Suprapubic skin (tissue), 4 donors: ENCODE data around the gene FRAS1. TPM values are rescaled to one million over a fixed set of nuclear protein-coding genes. Genes with fewer than 3 reads are reported as not detected.

ENCODE experiments used
- DNase-seq, 2 donors: peaks; one replicate each; pipeline ENCODE4 v3.0.0-alpha.2; 2019; ENCODE audit warnings: low spot score in 2 of 2
- H3K27ac ChIP-seq: fragments of 200-600 bp; sonication (generic); one replicate; pipeline ENCODE4 v1.5.1; 2019
- H3K27me3 ChIP-seq: fragments of 200-600 bp; sonication (generic); one replicate; pipeline ENCODE4 v1.5.1; 2019
- H3K36me3 ChIP-seq: fragments of 200-600 bp; sonication (generic); one replicate; pipeline ENCODE4 v1.5.1; 2019
- H3K4me1 ChIP-seq: fragments of 200-600 bp; sonication (generic); one replicate; pipeline ENCODE4 v1.5.1; 2019
- H3K4me3 ChIP-seq: fragments of 200-600 bp; sonication (generic); one replicate; pipeline ENCODE4 v1.5.1; 2019; ENCODE audit warnings: mild to moderate bottlenecking
- H3K9me3 ChIP-seq: fragments of 200-600 bp; sonication (generic); one replicate; pipeline ENCODE4 v1.5.1; 2019
- EP300 ChIP-seq: sonication (generic); formaldehyde crosslinking; IDR thresholded peaks from one replicate; pipeline ENCODE4 v1.6.1; 2017; ENCODE audit warnings: antibody characterized with exemption
- POLR2A ChIP-seq, 2 donors: fragments of 450-650 bp; IDR thresholded peaks; one replicate each; pipeline ENCODE4 v1.6.1; 2017; ENCODE audit warnings: antibody characterized with exemption in 2 of 2, mild to moderate bottlenecking in 2 of 2, moderate library complexity in 2 of 2
- POLR2AphosphoS5 ChIP-seq, 3 donors: sonication (generic); formaldehyde crosslinking; IDR thresholded peaks; one replicate each; pipeline ENCODE4 v1.6.1; 2017; ENCODE audit warnings: antibody characterized with exemption in 3 of 3
- WGBS: methylation state at CpG from one replicate; pipeline ENCODE4 v1.1.5; 2018; 5-methylcytosine and 5-hydroxymethylcytosine counted together
- total RNA-seq, 4 donors: library from RNA; depleted of rRNA; stranded (reverse); fragments of >200 nt; gene quantifications; one replicate each; pipeline ENCODE4 v1.1.0, GENCODE V29; 2016
- TF ChIP-seq, protein P1 (sequence below), 2 donors: fragments of 200-600 bp in 1 of 2; fragments of 450-650 bp in 1 of 2; sonication (generic) in 1 of 2; IDR thresholded peaks; one replicate each; pipeline ENCODE4 v1.5.1; 2016 to 2019; ENCODE audit warnings: antibody characterized with exemption in 2 of 2, mild to moderate bottlenecking in 1 of 2, moderate library complexity in 1 of 2

The FRAS1 gene
- total RNA-seq, 4 donors from 2014 or later, result 1.4 to 24.9 (median 3.8) TPM

DNA sequence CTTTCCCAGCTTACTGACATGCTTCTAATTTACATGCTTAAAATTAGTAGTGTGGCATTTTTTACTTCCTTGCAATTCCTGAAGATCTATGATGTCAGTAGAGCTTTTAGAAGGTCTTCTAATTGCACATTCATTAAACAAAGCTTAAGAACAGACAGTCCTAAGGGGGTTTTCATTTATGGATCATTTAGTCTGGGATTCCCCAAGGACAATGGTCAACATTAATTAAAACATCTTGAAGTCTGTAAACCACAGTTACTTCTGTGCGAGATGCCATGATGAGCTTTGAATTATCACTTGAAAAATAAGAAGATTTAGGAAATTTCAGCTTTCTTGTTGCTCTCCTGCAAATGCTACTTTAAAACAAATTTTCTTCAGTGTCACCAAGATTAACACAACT, 514.7 kb downstream of the FRAS1 start:
- Histone ChIP-seq H3K4me3 (no peak overlapping the region), H3K4me1 (peaks cover 6% of the 10 kb centered on the region), H3K36me3 (no peaks in the 10 kb centered on the region), H3K9me3 (no peaks in the 10 kb centered on the region), H3K27ac (no peak overlapping the region), H3K27me3 (no peaks in the 10 kb centered on the region)
- TF ChIP-seq POLR2AphosphoS5 (IDR thresholded peaks at IDR 0.05) (no peak), EP300 (no peak), POLR2A (IDR thresholded peaks at IDR 0.05) (no peak)
- TF ChIP-seq, protein P1, sequence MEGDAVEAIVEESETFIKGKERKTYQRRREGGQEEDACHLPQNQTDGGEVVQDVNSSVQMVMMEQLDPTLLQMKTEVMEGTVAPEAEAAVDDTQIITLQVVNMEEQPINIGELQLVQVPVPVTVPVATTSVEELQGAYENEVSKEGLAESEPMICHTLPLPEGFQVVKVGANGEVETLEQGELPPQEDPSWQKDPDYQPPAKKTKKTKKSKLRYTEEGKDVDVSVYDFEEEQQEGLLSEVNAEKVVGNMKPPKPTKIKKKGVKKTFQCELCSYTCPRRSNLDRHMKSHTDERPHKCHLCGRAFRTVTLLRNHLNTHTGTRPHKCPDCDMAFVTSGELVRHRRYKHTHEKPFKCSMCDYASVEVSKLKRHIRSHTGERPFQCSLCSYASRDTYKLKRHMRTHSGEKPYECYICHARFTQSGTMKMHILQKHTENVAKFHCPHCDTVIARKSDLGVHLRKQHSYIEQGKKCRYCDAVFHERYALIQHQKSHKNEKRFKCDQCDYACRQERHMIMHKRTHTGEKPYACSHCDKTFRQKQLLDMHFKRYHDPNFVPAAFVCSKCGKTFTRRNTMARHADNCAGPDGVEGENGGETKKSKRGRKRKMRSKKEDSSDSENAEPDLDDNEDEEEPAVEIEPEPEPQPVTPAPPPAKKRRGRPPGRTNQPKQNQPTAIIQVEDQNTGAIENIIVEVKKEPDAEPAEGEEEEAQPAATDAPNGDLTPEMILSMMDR (IDR thresholded peaks at IDR 0.05), result no peak
- WGBS, result 83% methylated on average over 1 of the region's 1 CpG
- no peak for DNase-seq

DNA sequence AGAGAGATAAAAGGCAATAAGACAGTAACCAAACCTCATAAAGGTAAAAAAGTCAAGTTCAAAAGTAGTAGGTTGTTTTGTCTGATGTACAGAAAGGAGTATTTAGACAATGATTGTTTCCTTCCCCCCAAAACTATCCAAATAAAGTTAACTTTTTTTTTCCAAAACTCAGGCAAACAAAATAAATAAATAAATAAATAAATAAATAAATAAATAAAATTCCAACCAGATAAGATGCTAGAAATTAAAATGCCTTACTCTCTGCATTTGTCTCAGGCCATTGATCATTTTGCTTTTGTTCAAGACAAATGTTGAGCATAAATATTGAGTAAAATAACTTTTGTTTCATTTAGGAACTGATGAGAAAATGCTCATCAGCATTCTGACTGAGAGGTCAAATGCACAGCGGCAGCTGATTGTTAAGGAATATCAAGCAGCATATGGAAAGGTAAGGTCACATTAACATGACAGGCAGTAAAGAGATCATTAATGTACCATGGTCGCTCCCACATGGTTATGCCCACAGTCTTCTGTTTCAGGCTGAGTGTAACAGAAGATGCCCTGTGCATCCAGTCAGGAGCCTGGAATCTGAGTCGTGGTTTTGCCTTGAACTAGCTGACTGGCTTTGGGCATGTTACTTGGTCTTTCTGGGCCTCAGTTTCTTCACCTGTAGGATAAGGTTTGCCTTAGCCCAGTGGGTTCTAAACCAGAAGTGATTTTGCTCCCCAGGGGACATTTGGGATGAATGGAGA, 521.7 kb downstream of the FRAS1 start:
- H3K36me3 ChIP-seq, result no peaks in the 10 kb centered on the region
- 97% methylated on average over 3 of the region's 3 CpGs for WGBS

DNA sequence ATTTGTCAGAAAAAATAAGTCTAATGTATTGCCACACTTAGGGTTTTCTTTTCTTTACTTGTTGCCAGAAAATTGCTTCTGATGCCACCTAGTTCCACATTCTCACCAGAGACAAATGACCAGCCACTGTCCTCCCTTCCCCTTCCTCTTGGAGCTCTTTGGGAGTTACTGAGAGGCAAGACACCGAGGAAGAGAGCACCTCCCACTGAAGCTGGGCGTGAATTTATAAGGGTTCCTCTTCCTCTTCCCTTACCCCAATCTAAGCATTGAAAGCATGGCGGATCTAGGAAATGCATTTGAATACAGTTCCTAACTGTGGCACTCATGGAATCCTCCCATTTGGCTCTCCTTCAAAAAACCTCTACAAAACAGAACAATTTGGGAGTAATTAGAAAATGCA, 524.5 kb downstream of the FRAS1 start:
- DNase-seq, result no peak
- no peaks in the 10 kb centered on the region for H3K36me3 ChIP-seq
- 80% methylated on average over 3 of the region's 3 CpGs for WGBS
- H3K4me3 ChIP-seq, result no peak overlapping the region
- no peaks in the 10 kb centered on the region for H3K4me1 ChIP-seq
- H3K27ac ChIP-seq, result no peak overlapping the region
- no peaks in the 10 kb centered on the region for H3K27me3 ChIP-seq
- no peaks in the 10 kb centered on the region for H3K9me3 ChIP-seq
- no peak for TF ChIP-seq EP300
- TF ChIP-seq, protein P1 (IDR thresholded peaks at IDR 0.05), result no peak
- TF ChIP-seq POLR2A (IDR thresholded peaks at IDR 0.05), result no peak
- TF ChIP-seq POLR2AphosphoS5 (IDR thresholded peaks at IDR 0.05), result no peak

More for the DNA sequence above, 521.7 kb downstream of the FRAS1 start:
- no peaks in the 10 kb centered on the region for H3K4me1 ChIP-seq
- TF ChIP-seq EP300 (no peak), POLR2A (IDR thresholded peaks at IDR 0.05) (no peak), POLR2AphosphoS5 (IDR thresholded peaks at IDR 0.05) (no peak)
- TF ChIP-seq, protein P1 (IDR thresholded peaks at IDR 0.05), result no peak
- no peaks in the 10 kb centered on the region for H3K27me3 ChIP-seq
- H3K27ac ChIP-seq, result no peak overlapping the region
- no peaks in the 10 kb centered on the region for H3K9me3 ChIP-seq
- H3K4me3 ChIP-seq, result no peak overlapping the region
- DNase-seq, result no peak

DNA sequence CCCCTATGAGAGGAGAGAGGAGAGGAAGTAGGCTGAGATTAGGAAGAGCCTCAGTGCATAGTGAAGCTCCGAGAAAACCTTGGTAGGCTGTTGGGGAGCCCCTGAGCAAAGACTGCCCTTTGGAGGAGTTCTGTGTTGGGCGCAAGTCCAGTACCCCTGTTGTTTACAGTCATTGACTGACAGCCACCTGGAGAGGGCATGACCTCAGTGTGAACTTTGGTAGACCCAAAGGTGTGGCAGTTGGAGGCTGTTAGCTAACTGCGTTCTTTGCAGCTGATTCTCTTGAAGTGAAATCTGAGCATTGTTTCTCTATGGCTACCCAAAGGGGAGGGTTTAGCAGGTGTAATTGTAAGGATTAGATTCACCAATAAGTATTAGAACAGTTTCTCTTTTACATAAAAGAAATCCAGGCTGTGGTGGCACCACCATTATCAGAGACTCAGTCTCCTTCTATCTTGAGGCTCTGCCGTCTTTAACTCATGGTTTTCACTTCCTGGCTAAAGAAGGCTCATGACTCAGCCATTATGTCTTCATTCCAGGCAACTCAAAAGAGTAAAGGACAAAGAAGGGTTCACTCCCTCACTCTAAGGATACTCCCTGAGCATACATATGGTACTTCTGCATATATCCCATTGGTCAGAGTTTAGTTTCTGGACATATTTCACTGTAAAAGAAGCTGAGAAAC, 527.9 kb downstream of the FRAS1 start:
- no peak overlapping the region for H3K4me3 ChIP-seq
- H3K9me3 ChIP-seq, result no peaks in the 10 kb centered on the region
- 89% methylated on average over 4 of the region's 4 CpGs for WGBS
- H3K4me1 ChIP-seq, result no peaks in the 10 kb centered on the region
- TF ChIP-seq EP300, result no peak
- TF ChIP-seq POLR2AphosphoS5 (IDR thresholded peaks at IDR 0.05), result no peak
- TF ChIP-seq, protein P1 (IDR thresholded peaks at IDR 0.05), result no peak
- no peak for TF ChIP-seq POLR2A (IDR thresholded peaks at IDR 0.05)
- DNase-seq, result no peak
- H3K27ac ChIP-seq, result no peak overlapping the region
- H3K36me3 ChIP-seq, result no peaks in the 10 kb centered on the region
- H3K27me3 ChIP-seq, result no peaks in the 10 kb centered on the region

DNA sequence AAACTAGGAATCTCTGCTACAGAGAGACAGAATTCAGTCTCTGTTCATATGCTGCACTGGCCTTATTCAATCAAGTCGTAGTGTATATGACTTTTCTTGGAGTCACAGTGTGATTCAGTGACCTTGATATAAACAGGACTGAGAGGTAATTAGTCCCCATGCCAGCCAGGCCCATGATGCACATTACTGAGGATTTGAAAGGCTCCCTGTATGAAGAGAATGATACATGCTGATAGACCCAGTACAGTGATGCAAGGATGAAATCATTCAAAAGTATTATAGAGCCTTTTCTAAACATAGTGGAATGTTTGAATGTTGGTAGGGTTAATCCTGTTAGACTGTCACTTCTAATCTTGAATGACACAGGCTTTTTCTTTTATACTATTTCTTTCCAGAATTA, 528.5 kb downstream of the FRAS1 start:
- H3K27me3 ChIP-seq, result no peaks in the 10 kb centered on the region
- H3K4me1 ChIP-seq, result no peaks in the 10 kb centered on the region
- H3K36me3 ChIP-seq, result no peaks in the 10 kb centered on the region
- no peak for DNase-seq
- 0% methylated on average over 1 of the region's 1 CpG for WGBS
- no peak overlapping the region for H3K27ac ChIP-seq
- no peak overlapping the region for H3K4me3 ChIP-seq
- TF ChIP-seq EP300, result no peak
- TF ChIP-seq POLR2A (IDR thresholded peaks at IDR 0.05), result no peak
- no peaks in the 10 kb centered on the region for H3K9me3 ChIP-seq
